HG02759 (cell line): ENCODE measurements around the gene UBL4A.

Source experiments
- ATAC-seq: cut with Tn5 transposase; IDR thresholded peaks from one replicate; pipeline ENCODE4 v1.9.1; 2021; ENCODE audit warnings: mild to moderate bottlenecking, moderate library complexity; ENCODE audit not compliant: unreplicated experiment

The UBL4A gene

GRCh38 chrX:154484255-154485149, 1.9 kb downstream of the UBL4A start:
- ATAC-seq = no peak

GRCh38 chrX:154483325-154483724, 3.1 kb downstream of the UBL4A start:
- ATAC-seq = no peak

GRCh38 chrX:154482786-154483185, 3.6 kb downstream of the UBL4A start:
- no peak for ATAC-seq

- no peak for ATAC-seq
These were observed 4.4 kb downstream of the UBL4A start for GRCh38 chrX:154481911-154482601.

- no peak for ATAC-seq
These were observed 5.2 kb downstream of the UBL4A start for GRCh38 chrX:154481195-154481594.

- ATAC-seq = peak; percentile 90
These were observed 7.4 kb downstream of the UBL4A start, which contains the start of gene LAGE3 for GRCh38 chrX:154478728-154479622. TSS of gene LAGE3 (minus strand) at chrX:154479281. CDS start at chrX:154478915, 366 bp downstream.

GRCh38 chrX:154477891-154478477, 8.4 kb downstream of the UBL4A start:
- ATAC-seq = no peak

GRCh38 chrX:154476821-154477220, 9.6 kb downstream of the UBL4A start:
- ATAC-seq = no peak

- ATAC-seq = no peak
These were observed 12.7 kb downstream of the UBL4A start for GRCh38 chrX:154473683-154474082.

GRCh38 chrX:154472685-154473632, 13.5 kb downstream of the UBL4A start:
- ATAC-seq = no peak

GRCh38 chrX:154471839-154472684, 14.4 kb downstream of the UBL4A start:
- no peak for ATAC-seq

GRCh38 chrX:154470914-154471568, 15.4 kb downstream of the UBL4A start:
- no peak for ATAC-seq

GRCh38 chrX:154470434-154470833, 16.0 kb downstream of the UBL4A start:
- no peak for ATAC-seq

- ATAC-seq = no peak
These were observed 16.5 kb downstream of the UBL4A start for GRCh38 chrX:154469880-154470279.

- ATAC-seq = no peak
These were observed 17.3 kb downstream of the UBL4A start for GRCh38 chrX:154469114-154469513.

- no peak for ATAC-seq
These were observed 18.2 kb downstream of the UBL4A start for GRCh38 chrX:154468217-154468616.

GRCh38 chrX:154467556-154467955, 18.9 kb downstream of the UBL4A start:
- ATAC-seq = no peak

- no peak for ATAC-seq
These were observed 19.5 kb downstream of the UBL4A start for GRCh38 chrX:154466907-154467306.
